GM04503 (cell line): Measurements from ENCODE around the gene CTDP1.
A peak's percentile ranks its signal among the peaks of the same experiment; 100 is the strongest.
"Not testable (repeated sequence)": the region's sequence is repeated elsewhere in the genome, so short reads cannot be mapped to it uniquely, and the experiment has no call there.

Experiments used
- DNase-seq: peaks from one replicate; pipeline ENCODE4 v3.0.0-alpha.2; 2012; ENCODE audit warnings: low read depth

Gene CTDP1

DNA sequence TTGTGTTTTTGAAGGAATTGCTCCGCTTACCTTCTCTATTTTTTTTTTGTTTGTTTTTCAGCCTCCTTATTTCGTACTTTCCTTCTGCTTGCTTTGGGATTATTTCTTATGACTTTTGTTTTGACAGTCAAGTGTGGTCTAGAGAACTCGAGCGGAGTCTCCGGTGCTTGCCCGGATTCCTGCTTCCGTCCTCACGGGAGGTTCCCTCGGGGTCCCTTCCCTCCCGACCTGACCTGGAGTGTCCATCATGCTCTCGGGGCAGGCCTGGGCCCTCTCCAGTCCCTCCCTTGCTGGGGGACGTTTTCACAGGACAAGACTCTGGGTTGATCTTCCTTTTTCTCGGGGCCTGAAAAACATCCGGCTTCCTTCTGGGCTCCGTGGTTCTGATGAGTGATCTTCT lies 45.9 kb downstream of the CTDP1 start:
- no peak for DNase-seq

DNA sequence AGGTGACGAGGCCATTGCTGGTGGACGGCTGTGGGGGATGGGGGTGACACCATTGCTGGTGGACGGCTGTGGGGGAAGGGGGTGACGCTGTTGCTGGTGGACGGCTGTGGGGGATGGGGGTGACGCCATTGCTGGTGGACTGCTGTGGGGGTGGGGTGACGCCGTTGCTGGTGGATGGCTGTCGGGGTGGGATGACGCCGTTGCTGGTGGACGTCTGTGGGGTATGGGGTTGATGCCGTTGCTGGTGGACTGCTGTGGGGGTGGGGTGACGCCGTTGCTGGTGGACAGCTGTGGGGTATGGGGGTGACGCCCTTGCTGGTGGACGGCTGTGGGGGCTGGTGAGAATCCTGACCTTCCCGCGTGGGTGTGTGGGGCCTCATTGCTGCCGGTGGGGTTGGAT lies 47.1 kb downstream of the CTDP1 start:
- DNase-seq: no peak

- no peak for DNase-seq
Measured at GRCh38 chr18:79727211-79727610, 47.6 kb downstream of the CTDP1 start.

DNA sequence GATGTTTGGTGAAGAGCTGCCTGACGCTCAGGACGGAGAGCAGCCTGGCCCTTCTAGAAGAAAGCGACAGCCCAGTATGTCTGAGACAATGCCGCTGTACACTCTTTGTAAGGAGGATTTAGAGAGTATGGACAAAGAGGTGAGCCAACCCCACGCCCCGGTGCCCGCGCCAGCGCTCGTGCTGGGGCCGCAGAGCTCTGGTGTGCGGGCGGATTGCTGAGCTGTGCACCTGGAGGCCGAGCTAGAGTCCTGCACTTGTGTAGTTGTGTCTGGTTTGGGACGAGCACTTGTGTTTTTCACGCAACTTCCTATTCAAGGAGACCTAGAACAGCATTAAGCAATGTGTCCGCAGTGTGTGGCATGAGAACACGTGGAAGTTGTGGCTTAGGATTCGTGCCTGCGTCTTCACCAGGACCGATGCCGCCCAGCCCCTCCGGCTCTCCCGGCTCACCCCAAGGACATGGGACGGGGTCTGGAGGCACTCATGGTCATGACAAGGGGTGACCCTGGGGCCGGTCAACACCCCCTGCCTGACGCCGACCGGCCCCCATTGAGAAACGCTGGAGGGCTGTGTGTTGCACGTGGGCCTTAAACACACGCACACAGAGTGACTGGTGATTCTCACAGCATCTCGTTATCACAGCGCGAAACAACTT lies 49.5 kb downstream of the CTDP1 start:
- DNase-seq: no peak

- DNase-seq: no peak
Measured at GRCh38 chr18:79729611-79730010, 50.0 kb downstream of the CTDP1 start.

GRCh38 chr18:79730804-79731203 lies 51.2 kb downstream of the CTDP1 start:
- DNase-seq: no peak

- DNase-seq: not testable (repeated sequence)
Measured at GRCh38 chr18:79731881-79732720, 52.5 kb downstream of the CTDP1 start.

- DNase-seq: no peak
Measured at GRCh38 chr18:79732721-79733025, 53.1 kb downstream of the CTDP1 start.

- DNase-seq: no peak
Measured at GRCh38 chr18:79733135-79733701, 53.6 kb downstream of the CTDP1 start.

- no peak for DNase-seq
Measured at GRCh38 chr18:79733986-79734770, 54.6 kb downstream of the CTDP1 start.

DNA sequence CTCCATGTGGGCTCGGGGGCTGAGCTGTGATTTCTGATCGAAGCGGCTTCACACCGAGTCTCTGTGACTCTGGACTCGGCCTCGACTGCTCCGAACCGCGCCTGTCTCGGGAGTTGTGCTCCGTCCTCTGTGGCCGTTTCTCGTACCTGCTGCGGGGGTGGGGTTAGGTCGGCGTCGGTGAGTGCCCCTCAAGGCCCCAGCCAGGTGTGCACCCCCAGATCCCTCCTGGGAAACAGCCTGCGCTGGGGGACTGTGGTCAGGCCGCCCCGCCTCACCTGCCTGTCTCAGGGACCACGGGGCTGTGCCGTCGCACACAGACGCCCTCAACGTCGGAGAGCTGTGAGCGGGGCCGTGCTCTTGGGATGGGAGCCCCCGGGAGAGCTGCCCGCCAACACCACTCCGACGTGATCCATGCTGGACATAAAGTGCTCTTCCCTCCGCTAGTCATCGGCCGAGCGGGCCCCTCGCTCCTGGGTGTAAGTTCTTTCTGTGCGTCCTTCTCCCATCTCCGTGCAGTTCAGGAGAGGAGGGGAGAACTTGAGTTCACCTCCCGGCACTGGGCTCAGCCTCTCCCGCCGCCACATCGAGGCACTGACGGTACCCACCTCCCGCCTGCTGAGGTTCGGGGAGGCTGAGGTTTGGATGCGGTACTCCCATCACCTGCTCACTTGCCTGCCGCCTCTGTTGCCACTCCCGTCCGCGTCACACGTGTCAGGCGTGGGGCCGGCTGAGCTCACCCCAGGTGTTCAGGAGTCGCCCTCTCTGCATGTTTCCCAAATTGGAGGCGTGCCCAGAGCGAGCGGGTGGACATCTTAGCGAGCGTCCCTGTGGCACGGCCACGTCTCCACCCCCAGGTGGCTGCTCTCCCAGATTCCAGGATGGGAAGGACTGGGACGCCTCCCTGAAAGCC lies 55.7 kb downstream of the CTDP1 start:
- no peak for DNase-seq

- DNase-seq: no peak
Measured at GRCh38 chr18:79736230-79736629, 56.6 kb downstream of the CTDP1 start.

- no peak for DNase-seq
Measured at GRCh38 chr18:79736846-79737245, 57.2 kb downstream of the CTDP1 start.

DNA sequence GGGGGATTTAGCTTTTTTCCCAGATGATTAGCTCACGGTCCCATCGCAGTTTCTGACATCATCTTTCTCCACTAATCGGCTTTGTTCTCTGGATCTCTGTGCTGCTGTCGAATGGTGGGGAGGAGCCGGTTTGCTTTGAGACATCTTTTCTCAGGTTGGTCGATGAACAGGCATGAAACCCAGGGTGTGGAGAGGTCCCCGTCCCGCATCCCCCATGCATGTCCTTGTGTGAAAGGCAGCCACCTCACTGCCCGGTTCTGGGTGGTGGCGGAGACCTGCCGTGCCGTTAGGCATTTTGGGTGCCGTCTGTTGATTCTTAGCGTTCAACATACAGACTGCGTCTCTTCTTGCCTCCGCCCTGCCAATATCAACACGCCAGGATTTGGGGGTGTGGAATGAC lies 57.8 kb downstream of the CTDP1 start:
- DNase-seq: no peak

DNA sequence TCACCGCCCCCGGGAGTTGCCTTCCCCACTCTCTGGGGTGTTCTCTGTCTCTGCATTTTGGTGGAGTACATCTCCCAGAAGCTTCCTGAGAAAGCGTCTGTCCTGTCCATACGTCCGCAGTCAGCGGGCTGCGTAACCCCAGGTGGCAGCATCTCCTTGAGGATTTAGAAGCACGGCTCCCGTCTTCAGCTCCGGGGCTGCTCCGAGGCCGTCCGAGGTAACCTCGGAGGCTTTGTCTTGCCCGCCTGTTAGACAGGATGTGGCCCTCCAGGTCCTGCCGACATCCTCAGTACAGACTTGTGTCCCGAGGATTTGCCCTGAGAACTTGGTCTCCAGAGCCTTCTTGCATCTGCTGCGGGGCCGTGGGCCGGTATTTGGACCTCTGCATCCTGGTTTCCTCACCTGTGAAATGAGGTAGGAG lies 58.4 kb downstream of the CTDP1 start:
- DNase-seq: no peak

DNA sequence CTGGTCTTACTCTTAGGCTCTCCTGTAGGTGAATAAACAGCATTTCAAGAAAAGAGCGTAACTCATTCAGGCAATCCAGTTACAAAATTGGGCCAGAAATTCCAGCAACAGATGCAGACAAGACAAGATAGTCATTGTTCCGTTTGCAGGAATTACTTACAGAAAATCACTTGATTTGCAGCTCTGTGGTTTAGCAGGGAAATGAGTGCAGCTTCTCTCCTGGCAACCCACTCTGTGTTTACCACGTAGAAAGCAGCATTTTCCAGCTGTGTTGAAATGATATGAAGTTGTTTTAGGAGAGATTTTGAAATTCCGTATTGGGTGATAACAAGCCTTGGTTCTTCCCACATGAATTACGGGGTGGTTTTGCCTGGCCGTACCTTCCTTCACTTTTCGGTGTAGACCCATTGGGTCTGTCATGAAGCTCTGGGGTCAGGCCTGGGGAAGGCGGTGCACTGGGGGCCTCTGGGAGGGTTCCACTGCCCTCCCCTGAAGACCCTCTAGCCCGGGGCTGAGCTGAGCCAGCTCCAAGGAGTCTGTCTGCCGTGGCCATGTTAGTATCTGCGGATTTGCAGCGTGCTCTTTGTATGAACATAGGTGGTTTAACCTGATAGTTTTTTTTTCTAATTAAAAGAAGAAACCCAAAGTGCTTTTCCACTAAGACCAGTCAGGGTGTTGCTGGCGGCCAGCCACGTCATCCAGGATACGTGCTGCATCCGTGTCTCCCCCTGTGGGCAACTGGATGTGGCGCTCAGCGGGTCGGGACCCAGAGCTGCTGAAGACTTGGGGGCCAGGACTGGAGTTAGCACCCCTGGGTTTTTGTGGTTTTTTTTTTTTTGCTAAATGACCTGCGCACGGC lies 59.2 kb downstream of the CTDP1 start:
- DNase-seq: peak; percentile 11

- no peak for DNase-seq
Measured at GRCh38 chr18:79739440-79739778, 59.8 kb downstream of the CTDP1 start.

- DNase-seq: not testable (repeated sequence)
Measured at GRCh38 chr18:79740047-79740446, 60.4 kb downstream of the CTDP1 start.

DNA sequence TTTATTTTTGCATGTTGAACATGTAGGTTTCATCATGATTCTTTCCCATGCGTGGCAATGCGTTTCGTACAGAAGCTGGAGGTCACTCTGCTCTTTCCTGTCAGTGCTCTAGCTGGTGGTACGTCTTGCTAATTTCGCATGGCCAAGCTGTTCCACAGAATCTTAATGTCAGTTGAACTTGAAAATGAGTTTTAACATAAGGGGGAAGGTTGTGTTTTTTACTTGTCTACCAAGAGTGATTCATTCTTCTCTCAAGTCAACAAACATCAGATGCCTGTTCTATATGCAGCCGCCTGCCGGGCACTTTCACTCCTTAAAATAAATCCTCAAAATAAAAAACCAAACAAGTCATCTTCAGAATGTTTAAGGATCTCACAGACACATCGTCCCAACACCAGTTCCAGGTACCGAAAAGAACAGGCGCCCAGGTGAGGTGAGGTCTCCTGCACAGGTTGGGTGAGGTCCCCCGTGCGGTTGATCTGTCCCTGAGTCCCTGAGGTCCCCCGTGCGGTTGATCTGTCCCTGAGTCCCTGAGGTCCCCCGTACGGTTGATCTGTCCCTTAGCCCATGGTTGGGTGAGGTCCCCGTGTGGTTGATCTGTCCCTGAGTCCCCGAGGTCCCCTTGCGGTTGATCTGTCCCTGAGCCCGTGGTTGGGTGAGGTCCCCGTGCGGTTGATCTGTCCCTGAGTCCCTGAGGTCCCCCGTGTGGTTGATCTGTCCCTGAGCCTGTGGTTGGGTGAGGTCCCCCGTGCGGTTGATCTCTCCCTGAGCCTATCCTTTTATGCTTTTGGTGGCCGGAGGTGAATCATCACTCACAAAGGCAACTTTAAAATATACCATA lies 61.1 kb downstream of the CTDP1 start:
- DNase-seq: no peak

DNA sequence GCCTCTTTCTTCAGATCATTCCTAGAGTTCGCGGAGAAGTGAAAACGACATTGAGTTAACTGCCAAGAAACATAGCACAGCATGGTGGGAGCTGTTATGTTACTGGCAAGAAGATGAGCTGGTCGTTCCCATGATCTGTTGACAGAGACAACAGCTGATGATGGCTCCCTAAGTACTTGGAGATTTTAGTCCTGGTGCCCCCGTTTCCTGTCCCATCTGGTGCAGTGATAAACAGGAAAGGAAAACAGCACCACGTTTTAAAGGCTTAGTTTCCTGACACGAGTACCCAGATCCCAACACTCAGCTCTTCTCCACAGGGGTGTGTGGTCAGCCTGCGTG lies 61.7 kb downstream of the CTDP1 start:
- no peak for DNase-seq
